ENCODE data around the gene BTG2.

- no peak for TF ChIP-seq CTCF (IDR thresholded peaks at IDR 0.05 in 4 of 5, conservative IDR thresholded peaks at IDR 0.05 in 1 of 5)
- peak; percentile 80 to 89 for TF ChIP-seq POLR2A (IDR thresholded peaks at IDR 0.05)
Measured at GRCh38 chr1:203290261-203291089, 14.8 kb upstream of the BTG2 start.

Data from gastrocnemius medialis (tissue), 4 donors.